BE2C (cell line): ENCODE data around the gene DRAXIN.

Experiments
- DNase-seq: peaks from one replicate; pipeline ENCODE4 v3.0.0-alpha.2; 2020
- H3K27me3 ChIP-seq: fragments of 250-450 bp; sonication (Bioruptor Pico); 2 replicates; pipeline ENCODE4 v1.5.1; 2020; ENCODE audit warnings: mild to moderate bottlenecking
- H3K36me3 ChIP-seq: fragments of 250-450 bp; sonication (Bioruptor Pico); 2 replicates; pipeline ENCODE4 v1.5.1; 2020; ENCODE audit warnings: mild to moderate bottlenecking
- H3K4me1 ChIP-seq: fragments of 250-450 bp; sonication (Bioruptor Pico); 2 replicates; pipeline ENCODE4 v1.5.1; 2020
- H3K4me3 ChIP-seq: 2 replicates; pipeline ENCODE4 v1.5.1; 2011; ENCODE audit warnings: low read depth, low read length
- H3K9me3 ChIP-seq: fragments of 250-450 bp; sonication (Bioruptor Pico); 2 replicates; pipeline ENCODE4 v1.5.1; 2020
- TF ChIP-seq, protein P1 (sequence below): IDR thresholded peaks from 2 replicates; pipeline ENCODE4 v1.5.1; 2012; ENCODE audit warnings: mild to moderate bottlenecking, low read depth, low read length

DRAXIN gene

DNA sequence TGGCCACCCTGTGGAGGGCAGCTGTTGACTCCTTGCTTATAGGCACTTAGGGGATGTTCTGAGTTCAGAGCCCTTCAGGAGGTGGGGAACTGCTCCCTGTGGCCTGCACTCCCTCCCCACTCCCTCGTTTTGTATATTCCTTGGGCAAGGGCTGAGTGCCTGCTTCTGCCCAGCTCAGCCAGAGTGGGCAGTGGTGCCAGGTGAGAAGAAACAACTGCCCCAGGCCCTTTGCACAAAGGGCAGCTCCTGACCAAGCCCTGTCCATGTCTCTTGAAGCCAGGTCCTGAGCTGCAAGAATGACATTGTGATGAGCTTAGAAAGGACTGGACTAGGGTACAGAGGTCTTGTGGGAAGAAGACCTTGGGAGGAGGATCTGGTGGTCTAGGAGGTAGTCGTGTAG is 46.6 kb downstream of the DRAXIN start:
- no peaks in the 10 kb centered on the region for H3K4me1 ChIP-seq
- DNase-seq: no peak
- no peak overlapping the region for H3K4me3 ChIP-seq

DNA sequence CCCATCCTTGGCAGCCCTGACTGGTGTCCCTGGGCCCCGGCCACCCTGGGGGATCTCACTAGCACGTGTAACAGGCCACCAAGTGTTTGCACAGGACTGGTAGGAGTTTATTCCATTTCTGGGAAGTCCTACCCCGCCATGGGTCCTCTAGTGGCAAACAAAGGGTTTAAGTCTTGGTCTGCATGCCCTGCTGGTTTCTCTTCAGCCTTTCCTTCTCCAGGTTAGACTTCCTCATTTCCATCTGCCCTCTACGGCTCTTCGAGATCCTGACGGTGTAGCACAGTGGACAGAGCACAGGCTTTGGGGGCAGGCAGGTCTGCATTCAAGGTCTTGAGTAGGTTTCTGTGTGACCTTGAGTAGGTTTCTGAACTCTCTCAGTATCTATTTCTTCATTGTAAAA is 47.3 kb downstream of the DRAXIN start:
- Histone ChIP-seq H3K27me3 (no peaks in the 10 kb centered on the region), H3K36me3 (no peaks in the 10 kb centered on the region), H3K4me1 (no peaks in the 10 kb centered on the region), H3K4me3 (no peak overlapping the region), H3K9me3 (no peaks in the 10 kb centered on the region)
- DNase-seq: no peak
- TF ChIP-seq, protein P1, sequence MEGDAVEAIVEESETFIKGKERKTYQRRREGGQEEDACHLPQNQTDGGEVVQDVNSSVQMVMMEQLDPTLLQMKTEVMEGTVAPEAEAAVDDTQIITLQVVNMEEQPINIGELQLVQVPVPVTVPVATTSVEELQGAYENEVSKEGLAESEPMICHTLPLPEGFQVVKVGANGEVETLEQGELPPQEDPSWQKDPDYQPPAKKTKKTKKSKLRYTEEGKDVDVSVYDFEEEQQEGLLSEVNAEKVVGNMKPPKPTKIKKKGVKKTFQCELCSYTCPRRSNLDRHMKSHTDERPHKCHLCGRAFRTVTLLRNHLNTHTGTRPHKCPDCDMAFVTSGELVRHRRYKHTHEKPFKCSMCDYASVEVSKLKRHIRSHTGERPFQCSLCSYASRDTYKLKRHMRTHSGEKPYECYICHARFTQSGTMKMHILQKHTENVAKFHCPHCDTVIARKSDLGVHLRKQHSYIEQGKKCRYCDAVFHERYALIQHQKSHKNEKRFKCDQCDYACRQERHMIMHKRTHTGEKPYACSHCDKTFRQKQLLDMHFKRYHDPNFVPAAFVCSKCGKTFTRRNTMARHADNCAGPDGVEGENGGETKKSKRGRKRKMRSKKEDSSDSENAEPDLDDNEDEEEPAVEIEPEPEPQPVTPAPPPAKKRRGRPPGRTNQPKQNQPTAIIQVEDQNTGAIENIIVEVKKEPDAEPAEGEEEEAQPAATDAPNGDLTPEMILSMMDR: no peak

More for the DNA sequence above, 46.6 kb downstream of the DRAXIN start:
- no peaks in the 10 kb centered on the region for H3K27me3 ChIP-seq
- H3K9me3 ChIP-seq: no peaks in the 10 kb centered on the region
- TF ChIP-seq, protein P1: no peak
- no peaks in the 10 kb centered on the region for H3K36me3 ChIP-seq

DNA sequence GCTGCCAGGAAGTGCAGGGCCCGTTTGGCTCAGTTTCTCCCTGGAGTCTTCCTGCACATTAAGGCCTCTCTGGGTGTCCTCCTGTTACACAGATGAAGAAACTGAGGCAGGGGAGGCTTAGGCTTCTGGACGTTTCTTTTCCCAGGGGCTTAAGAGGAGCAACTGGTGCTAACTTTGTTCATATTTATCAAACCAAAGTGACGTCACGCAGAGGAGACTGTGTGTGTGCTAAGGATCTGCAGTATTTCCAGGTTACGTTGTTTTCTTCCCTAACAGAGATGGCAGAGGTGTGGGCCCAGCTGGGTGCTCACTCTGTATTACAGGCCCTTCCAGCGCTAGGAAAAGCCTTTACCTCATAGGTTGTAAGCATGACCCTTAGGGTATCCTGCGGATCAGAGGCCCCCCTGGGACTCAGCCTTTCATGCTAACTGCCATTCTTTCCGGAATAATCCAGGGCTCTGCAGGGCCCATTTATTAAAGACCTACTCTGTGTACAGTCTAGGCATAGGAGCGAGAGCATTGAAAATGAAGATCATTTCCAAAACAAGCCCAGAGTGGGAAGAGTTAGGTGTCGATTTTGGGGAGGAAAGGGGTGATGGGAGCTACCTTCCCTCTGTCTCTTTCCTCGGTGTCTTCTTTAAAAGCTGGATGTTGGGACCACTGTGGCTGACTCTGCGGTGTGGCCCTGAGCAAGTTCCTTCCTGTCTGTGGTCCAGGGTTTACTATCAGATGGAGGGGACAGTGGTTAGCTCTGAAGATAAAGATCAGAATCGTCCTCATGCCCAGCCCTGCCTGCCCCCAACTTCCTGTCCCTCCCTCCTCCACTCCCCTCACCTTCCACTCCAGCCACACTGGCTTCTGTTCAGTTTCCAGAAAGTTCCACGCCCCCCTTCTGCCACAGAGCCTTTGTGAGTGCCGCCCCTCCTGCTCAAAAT is 49.0 kb downstream of the DRAXIN start:
- TF ChIP-seq, protein P1: no peak
- no peak for DNase-seq
- H3K9me3 ChIP-seq: no peaks in the 10 kb centered on the region
- H3K27me3 ChIP-seq: no peaks in the 10 kb centered on the region
- H3K4me3 ChIP-seq: no peak overlapping the region
- H3K36me3 ChIP-seq: no peaks in the 10 kb centered on the region
- H3K4me1 ChIP-seq: no peaks in the 10 kb centered on the region

DNA sequence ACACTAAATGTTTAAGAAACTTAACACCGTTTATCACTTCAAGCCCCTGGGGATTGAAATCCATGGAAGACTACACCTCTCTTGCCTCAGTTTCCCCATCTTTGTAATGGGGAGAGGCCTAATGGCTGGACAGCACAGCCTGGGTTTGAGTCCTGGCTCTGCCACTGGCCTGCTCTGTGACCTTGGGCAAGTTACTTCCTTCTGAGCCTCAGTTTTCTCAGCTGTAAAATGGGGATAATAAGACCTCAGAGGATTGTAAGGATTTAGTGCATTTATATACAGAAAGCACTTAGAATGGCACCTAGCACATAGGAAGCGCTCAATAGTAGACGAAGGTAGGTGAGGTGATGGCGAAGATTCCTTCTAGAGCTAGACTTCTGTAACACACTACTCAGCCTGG is 50.0 kb downstream of the DRAXIN start:
- H3K27me3 ChIP-seq: no peaks in the 10 kb centered on the region
- no peaks in the 10 kb centered on the region for H3K36me3 ChIP-seq
- H3K4me3 ChIP-seq: no peak overlapping the region
- TF ChIP-seq, protein P1: no peak
- DNase-seq: no peak
- no peaks in the 10 kb centered on the region for H3K9me3 ChIP-seq
- no peaks in the 10 kb centered on the region for H3K4me1 ChIP-seq

DNA sequence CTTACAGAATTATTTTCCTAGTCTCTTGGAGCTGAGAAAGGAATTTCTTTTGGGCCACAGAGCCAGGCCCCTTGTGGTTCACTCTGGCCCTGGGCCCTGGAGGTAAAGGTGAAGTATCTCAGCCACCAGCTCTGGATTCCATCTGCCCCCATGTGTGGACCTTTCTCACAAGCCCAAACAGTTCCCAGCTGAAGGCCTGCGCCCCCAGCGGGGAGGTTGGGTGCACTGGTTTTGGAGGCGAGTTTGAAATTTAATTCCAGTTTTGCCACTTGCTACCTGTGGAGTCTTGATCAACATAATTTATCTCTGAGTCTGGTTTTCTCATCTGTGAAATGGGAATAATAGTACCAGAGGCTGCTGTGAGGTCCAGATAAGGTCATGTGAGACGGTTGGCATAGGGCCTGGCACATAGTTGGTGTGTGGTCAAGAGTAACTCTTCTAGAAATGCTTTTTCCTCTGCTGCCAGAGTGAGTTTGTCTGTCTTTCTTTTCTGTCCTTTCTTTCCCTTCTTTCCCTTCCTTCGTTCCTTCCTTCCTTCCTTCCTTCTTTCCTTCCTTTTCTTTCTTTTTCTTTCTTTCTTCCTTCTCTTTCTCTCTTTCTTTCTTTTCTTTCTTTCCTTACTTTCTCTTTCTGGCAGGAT is 50.5 kb downstream of the DRAXIN start:
- no peaks in the 10 kb centered on the region for H3K4me1 ChIP-seq
- no peaks in the 10 kb centered on the region for H3K27me3 ChIP-seq
- DNase-seq: no peak
- no peaks in the 10 kb centered on the region for H3K36me3 ChIP-seq
- no peaks in the 10 kb centered on the region for H3K9me3 ChIP-seq
- H3K4me3 ChIP-seq: no peak overlapping the region
- TF ChIP-seq, protein P1: no peak

DNA sequence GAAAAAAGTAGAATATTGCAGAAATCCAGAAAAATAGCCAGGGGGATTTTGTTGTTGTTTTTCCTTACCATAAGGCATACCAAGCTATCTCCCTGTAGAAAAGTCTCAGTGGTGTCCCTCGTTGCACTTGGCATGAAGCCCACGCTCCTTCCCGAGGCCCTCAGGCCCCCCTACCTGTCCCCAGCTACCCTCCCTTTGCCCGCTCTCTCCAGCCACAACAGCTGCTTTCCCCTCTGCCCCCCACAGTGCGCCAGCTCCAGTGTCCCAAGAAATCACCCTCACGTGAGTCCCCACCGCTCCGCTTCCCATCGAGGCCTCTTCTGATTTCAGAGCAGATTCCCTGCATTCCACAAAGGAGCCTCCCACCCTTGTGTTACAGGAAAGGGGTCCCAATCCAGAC is 52.8 kb downstream of the DRAXIN start:
- Histone ChIP-seq H3K4me3 (no peak overlapping the region), H3K4me1 (no peaks in the 10 kb centered on the region), H3K9me3 (no peaks in the 10 kb centered on the region), H3K27me3 (no peaks in the 10 kb centered on the region), H3K36me3 (no peaks in the 10 kb centered on the region)
- TF ChIP-seq, protein P1: no peak
- no peak for DNase-seq
